ENCODE results near the gene YPEL4. TPM values are rescaled to one million over a fixed set of nuclear protein-coding genes. Genes with fewer than 3 reads are reported as not detected.

Gene YPEL4
- polyA plus RNA-seq, 1 experiment: 1.1 TPM

DNA sequence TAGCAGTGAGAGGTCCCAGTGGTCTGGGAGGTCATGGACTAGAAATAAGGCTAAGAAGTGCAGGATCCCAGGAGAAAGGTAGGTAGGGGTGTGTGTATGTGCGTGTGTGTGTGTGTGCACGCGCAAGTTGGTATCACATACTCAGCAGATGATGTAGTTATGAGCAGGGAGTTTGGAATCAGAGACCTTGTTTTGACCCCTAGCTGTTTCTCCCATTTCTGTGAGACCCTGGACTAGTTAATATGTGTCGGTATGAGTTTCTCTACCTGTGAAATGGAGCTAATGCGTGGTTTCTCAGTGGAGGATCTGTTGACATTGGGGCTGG lies 50.9 kb downstream of the YPEL4 start:
- ChIA-PET POLR2A (no interaction called here), CTCF (interaction anchor here (1.0 to 4.5 kb wide), 3 partner anchors 31 to 45 kb away, joined by 3 to 33 read pairs (median 16); partner anchors contain the start of gene UBE2L6)
- TF ChIP-seq, protein P1, sequence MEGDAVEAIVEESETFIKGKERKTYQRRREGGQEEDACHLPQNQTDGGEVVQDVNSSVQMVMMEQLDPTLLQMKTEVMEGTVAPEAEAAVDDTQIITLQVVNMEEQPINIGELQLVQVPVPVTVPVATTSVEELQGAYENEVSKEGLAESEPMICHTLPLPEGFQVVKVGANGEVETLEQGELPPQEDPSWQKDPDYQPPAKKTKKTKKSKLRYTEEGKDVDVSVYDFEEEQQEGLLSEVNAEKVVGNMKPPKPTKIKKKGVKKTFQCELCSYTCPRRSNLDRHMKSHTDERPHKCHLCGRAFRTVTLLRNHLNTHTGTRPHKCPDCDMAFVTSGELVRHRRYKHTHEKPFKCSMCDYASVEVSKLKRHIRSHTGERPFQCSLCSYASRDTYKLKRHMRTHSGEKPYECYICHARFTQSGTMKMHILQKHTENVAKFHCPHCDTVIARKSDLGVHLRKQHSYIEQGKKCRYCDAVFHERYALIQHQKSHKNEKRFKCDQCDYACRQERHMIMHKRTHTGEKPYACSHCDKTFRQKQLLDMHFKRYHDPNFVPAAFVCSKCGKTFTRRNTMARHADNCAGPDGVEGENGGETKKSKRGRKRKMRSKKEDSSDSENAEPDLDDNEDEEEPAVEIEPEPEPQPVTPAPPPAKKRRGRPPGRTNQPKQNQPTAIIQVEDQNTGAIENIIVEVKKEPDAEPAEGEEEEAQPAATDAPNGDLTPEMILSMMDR (IDR thresholded peaks at IDR 0.05; ENCODE audit: low read depth, low read length): no peak
- peak overlapping the region; percentile 57 for H3K4me3 ChIP-seq (ENCODE audit: low read depth, low read length)
- peaks cover 13% of the 10 kb centered on the region for H3K27me3 ChIP-seq (ENCODE audit: control insufficient read depth, insufficient read depth, low read length)
- DNase-seq (ENCODE audit: low read depth, low spot score): no peak
- H3K27ac ChIP-seq (ENCODE audit: low read depth, low read length): no peak overlapping the region
- H3K9me3 ChIP-seq (ENCODE audit: control insufficient read depth, insufficient read depth, low read length): no peaks in the 10 kb centered on the region

DNA sequence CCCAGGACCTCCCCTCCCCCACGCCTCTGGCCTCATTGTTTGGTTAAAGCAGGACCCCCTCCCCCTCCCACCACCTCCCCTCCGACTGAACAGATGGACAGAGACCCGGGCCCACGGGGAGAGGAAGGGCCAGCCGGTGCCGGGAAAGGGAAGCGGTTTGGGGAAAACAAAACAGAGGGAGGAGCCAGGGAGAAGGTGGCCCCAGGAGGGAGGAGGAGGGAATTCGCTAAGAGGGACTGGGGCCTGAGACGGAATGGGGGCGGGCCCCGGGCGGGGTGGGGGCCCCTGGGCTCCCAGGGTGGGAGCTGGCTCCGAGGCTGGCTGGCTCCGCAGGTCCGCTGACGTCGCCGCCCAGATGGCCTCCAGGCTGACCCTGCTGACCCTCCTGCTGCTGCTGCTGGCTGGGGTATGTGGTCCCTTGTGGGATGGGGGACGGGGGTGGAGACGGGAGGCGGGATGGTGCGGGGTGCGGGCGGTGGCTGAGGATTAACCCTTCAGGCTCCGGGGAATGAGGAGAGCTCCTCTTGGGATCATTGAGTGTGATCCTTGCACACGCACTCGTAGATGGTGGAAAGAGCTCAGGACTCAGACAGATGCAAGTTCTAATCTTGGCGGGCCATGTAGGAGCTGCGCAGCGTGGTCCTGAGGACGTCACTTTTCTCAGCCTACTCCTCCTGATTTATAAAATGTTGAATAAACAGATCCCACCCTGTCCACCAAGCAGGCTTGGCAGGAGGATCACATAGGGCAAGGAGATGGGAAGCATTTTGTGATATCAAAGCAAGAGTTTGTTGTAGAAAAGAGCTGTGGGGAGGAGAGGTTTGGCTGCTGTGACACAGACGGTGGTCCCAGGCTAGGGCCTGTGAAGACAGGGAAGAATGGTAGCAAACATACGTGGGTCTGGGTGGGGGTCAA lies 51.5 kb downstream of the YPEL4 start:
- Histone ChIP-seq H3K27ac (ENCODE audit: low read depth, low read length) (no peak overlapping the region), H3K4me3 (ENCODE audit: low read depth, low read length) (peak overlapping the region; percentile 57), H3K9me3 (ENCODE audit: control insufficient read depth, insufficient read depth, low read length) (no peaks in the 10 kb centered on the region), H3K27me3 (ENCODE audit: control insufficient read depth, insufficient read depth, low read length) (peaks cover 18% of the 10 kb centered on the region)
- ChIA-PET CTCF (interaction anchor here (1.0 to 4.5 kb wide), 3 partner anchors 30 to 46 kb away, joined by 3 to 33 read pairs (median 16); partner anchors contain the start of gene UBE2L6), POLR2A (no interaction called here)
- DNase-seq (ENCODE audit: low read depth, low spot score): no peak
- TF ChIP-seq, protein P1 (IDR thresholded peaks at IDR 0.05; ENCODE audit: low read depth, low read length): no peak

DNA sequence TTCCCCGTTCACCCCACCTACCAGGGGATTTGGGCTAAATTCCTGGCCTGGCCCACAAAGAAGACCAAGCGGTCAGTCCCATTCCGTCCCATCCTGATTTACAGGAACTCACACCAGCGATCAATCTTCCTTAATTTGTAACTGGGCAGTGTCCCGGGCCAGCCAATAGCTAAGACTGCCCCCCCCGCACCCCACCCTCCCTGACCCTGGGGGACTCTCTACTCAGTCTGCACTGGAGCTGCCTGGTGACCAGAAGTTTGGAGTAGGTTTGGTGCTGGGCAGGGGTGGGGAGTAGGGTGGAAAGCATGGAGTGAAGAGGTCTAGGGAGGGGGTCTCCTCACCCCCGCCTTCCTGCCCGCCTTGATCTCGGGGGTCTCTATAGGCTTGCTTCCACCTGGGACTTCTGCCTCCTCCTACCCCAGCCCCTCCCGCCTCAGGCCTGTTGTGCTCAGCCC lies 52.2 kb downstream of the YPEL4 start, which contains the start of gene SERPING1:
Gene SERPING1 (plus strand): TSS at position 225 of the 455 bp plus-strand sequence. CDS start 586 bp downstream, outside the sequence.
- no peak within 1 kb of the TSS for H3K27ac ChIP-seq (ENCODE audit: low read depth, low read length)
- TF ChIP-seq, protein P1 (IDR thresholded peaks at IDR 0.05; ENCODE audit: low read depth, low read length): no peak

DNA sequence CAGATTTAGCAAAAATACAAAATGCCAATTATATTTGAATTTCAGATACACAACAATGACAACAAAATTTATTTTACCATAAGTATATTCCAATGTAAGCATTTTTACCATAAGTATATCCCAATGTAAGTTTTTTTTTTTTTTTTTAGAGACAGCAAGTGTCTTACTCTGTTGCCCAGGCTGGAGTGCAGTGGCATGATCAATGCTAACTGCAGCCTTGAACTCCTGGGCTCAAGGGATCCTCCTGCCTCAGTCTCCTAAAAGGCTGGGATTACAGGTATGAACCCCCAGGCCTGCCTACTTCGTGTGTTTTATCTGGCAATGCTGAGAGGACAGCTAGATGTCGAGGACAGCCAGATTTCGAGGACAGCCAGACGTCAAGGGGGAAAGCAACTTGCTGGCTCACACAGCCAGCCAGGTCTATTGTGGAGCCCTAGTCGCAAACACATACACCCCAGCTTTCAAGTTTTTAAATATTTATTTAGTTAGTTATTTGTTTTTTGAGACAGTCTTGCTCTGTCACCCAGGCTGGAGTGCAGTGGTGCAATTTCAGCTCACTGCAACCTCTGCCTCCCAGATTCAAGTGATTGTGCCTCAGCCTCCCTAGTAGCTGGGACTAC lies 53.3 kb downstream of the YPEL4 start:
- Histone ChIP-seq H3K9me3 (ENCODE audit: control insufficient read depth, insufficient read depth, low read length) (no peaks in the 10 kb centered on the region), H3K27ac (ENCODE audit: low read depth, low read length) (no peak overlapping the region), H3K27me3 (ENCODE audit: control insufficient read depth, insufficient read depth, low read length) (peaks cover 17% of the 10 kb centered on the region), H3K4me3 (ENCODE audit: low read depth, low read length) (no peak overlapping the region)
- CTCF ChIA-PET: interaction anchor here (1.8 to 4.5 kb wide), 2 partner anchors 44 to 48 kb away, joined by 6 to 33 read pairs; no protein-coding TSS in a partner anchor
- TF ChIP-seq, protein P1 (IDR thresholded peaks at IDR 0.05; ENCODE audit: low read depth, low read length): no peak
- POLR2A ChIA-PET: no interaction called here
- no peak for DNase-seq (ENCODE audit: low read depth, low spot score)

More for the DNA sequence above, 52.2 kb downstream of the YPEL4 start, which contains the start of gene SERPING1:
- H3K9me3 ChIP-seq (ENCODE audit: control insufficient read depth, insufficient read depth, low read length): no peaks in the 10 kb centered on the region
- ChIA-PET CTCF (interaction anchor here (2.2 to 4.5 kb wide), 2 partner anchors 30 to 43 kb away, joined by 16 to 33 read pairs; partner anchors contain the start of gene UBE2L6), POLR2A (no interaction called here)
- DNase-seq (ENCODE audit: low read depth, low spot score): no peak
- H3K4me3 ChIP-seq (ENCODE audit: low read depth, low read length): peak within 1 kb of the TSS; percentile 57
- peaks cover 21% of the 10 kb centered on the region for H3K27me3 ChIP-seq (ENCODE audit: control insufficient read depth, insufficient read depth, low read length)

Small RNA genes lying within 50 kb of the gene (small RNA-seq; reads per million reads assigned to genes)
- gene MIR130A (ENCODE audit: insufficient read length, low read depth): 41,061 reads per million, percentile 100 among the genes with 10 or more reads in this experiment

Other genes with a start within 250 kb of the YPEL4 start
- 24.4 and 25.1 TPM in 2 replicates for gene SLC43A3, start 222.8 kb downstream of the YPEL4 start, polyA plus RNA-seq (2011; rRNA removed)
- 0.11 and 0.45 TPM in 2 replicates for gene RTN4RL2, start 189.4 kb downstream of the YPEL4 start, polyA plus RNA-seq (2011; rRNA removed)
- 14.6 and 17.5 TPM in 2 replicates for gene SLC43A1, start 134.2 kb downstream of the YPEL4 start, polyA plus RNA-seq (2011; rRNA removed)
- gene TIMM10, start 119.2 kb downstream of the YPEL4 start, polyA plus RNA-seq (2011; rRNA removed): 76.6 and 82.8 TPM in 2 replicates
- not detected in 2 replicates for gene SMTNL1, start 112.3 kb downstream of the YPEL4 start, polyA plus RNA-seq (2011; rRNA removed)
- 63.8 and 76.8 TPM in 2 replicates for gene UBE2L6, start 82.2 kb downstream of the YPEL4 start, polyA plus RNA-seq (2011; rRNA removed)
- 15.2 and 21.1 TPM in 2 replicates for gene SERPING1, start 52.2 kb downstream of the YPEL4 start, polyA plus RNA-seq (2011; rRNA removed)
- gene CLP1, start 7.8 kb upstream of the YPEL4 start, polyA plus RNA-seq (2011; rRNA removed): 17.7 and 18.0 TPM in 2 replicates
- gene ZDHHC5, start 18.2 kb upstream of the YPEL4 start, polyA plus RNA-seq (2011; rRNA removed): 56.7 and 64.3 TPM in 2 replicates
- 27.5 and 28.8 TPM in 2 replicates for gene MED19, start 62.3 kb upstream of the YPEL4 start, polyA plus RNA-seq (2011; rRNA removed)
- 84.7 and 91.7 TPM in 2 replicates for gene TMX2, start 62.7 kb upstream of the YPEL4 start, polyA plus RNA-seq (2011; rRNA removed)
- gene SELENOH, start 91.6 kb upstream of the YPEL4 start, polyA plus RNA-seq (2011; rRNA removed): 94.8 and 104 TPM in 2 replicates
- not detected in 2 replicates for gene BTBD18, start 101.9 kb upstream of the YPEL4 start, polyA plus RNA-seq (2011; rRNA removed)
- gene CTNND1, start 111.9 kb upstream of the YPEL4 start, polyA plus RNA-seq (2011; rRNA removed): 190 and 191 TPM in 2 replicates